Esophagus mucosa (tissue), 1 donor: Measurements from ENCODE around the gene GRPEL1. TPM values are rescaled to one million over a fixed set of nuclear protein-coding genes. Genes with fewer than 3 reads are reported as not detected.

Experiments
- ATAC-seq: fragments of 200-7000 bp; cut with Tn5 transposase; one replicate; pipeline ENCODE4 v1.9.1; 2020
- total RNA-seq: library from RNA; stranded (reverse); gene quantifications from one replicate; pipeline ENCODE4 v1.2.4, GENCODE V29; 2023
- donor health status: DM: yes; HTN: yes; CAD: no.

GRPEL1 gene
- total RNA-seq, 1 donor from 2014 or later: 34.0 TPM

DNA sequence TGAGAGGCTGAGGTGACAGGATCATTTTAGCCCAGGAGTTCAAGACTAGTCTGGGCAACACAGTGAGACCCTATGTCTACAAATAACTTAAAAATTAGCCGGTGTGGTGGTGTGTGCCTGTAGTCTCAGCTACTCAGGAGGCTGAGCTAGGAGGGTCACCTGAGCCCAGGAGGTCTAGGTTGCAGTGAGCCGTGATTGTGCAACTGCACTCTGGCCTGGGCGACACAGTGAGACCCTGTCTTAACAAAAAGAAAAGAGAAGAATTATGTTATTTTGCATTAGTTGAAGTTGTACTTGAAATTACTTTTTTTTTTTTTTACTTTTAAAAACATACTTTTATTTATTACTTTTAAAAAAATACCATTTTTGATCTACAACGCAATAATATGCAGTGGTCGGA lies 46.5 kb downstream of the GRPEL1 start:
- ATAC-seq: no peak

DNA sequence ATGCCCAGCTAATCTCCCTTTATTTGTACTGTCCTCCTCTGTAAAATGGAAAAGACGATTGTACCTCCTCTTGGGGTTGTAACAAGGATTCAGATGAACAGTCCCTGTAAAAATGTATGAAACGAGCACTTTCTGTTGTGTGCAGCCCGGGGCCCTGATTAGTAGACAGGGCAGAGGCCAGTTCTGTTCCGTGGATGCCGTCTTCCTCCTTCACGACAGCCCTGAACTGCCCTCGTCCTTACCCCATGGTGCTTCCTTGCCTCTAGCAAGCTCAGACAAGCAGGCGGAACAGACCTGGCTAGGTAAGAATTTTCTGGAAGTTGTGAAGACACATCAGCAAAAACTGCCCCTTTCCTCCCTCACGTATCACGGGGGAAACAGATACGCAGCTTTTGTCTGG lies 47.0 kb downstream of the GRPEL1 start:
- no peak for ATAC-seq

DNA sequence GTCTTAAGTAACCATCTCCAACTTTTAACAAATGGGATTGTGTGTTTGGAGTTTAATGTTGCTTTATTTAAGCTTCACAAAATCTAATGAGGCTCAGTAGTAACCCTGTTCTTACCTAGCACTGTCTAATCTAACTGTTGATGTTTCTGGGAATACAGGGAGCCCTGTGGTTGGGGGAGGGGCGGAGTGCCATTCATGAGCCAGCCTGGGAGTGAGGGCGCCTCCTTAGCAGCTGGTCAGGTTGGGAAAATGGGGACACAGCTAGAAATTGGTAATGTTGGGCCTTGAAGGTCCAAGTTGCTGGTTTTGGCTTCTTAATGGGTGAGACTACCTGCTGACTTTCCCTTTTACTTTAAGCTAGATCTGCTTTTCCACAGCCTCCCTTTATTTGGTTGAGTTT lies 47.6 kb downstream of the GRPEL1 start:
- ATAC-seq: no peak

DNA sequence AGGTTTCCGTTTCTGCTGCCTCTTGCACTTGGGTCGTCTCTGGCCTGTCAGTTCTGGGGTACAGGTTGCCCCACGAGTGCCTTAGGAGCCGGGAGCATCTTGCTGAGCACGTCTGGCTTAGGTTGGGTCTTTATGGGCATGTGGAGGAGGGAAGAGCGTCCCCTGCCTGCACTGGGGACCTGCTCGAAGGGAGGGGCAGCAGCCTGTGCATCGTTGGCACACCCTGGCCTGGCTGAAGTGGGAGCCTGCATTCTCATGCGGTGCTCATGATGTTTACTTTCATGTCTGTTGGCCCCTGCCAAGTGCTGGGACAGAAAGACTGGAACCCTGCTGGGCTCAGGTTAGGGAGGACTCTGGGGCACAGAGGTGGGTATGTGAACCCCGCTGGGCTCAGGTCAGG lies 48.5 kb downstream of the GRPEL1 start:
- ATAC-seq: no peak

DNA sequence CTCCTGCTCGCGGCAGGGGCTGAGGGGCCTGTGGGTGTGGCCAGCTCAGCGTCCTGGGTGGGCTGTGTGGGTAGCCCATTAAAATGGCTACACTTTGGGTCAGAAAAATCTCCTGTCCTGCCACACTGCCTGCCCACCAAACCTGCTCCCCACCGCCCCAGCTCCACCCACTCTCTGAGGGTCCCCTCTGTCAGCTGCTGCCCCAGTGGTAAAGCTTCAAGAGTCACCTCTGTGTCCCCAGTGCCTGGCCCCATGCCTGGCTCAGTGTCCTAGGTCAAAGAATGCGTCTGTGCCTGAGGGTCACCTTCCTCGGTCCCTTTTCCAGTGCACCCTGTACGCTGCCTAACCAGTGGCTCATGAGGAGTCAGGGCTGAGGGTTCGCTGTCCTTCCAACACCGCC lies 49.6 kb downstream of the GRPEL1 start:
- ATAC-seq: no peak

DNA sequence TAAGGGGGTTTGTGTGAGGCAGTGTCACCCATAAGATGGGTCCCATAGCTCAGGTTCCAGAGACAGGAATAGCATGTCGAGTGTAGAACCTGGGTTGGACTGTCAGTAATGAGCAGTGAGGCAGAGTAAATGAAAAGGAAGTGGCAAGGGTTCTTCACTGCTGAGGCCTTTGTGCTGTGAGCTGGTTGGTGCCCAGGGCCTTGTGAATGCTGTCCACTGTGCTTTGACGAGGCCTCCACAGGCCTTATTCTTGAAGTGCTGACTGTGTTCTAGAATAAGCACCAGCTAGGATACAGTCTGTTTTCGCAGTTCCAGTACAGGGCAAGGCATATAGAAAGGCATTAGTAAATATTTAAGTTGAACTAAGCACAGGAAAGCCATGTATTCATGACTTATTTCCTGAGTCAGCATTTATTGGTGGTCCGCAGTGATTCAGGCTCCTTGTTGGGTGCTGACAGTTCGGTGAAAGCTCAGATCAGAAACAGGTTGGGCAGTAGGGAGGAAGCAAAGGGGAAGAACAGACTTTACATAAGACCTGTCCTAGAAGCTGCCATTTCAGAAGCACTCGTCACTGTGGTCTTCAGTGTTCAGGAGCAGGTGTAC lies 50.3 kb downstream of the GRPEL1 start:
- no peak for ATAC-seq

DNA sequence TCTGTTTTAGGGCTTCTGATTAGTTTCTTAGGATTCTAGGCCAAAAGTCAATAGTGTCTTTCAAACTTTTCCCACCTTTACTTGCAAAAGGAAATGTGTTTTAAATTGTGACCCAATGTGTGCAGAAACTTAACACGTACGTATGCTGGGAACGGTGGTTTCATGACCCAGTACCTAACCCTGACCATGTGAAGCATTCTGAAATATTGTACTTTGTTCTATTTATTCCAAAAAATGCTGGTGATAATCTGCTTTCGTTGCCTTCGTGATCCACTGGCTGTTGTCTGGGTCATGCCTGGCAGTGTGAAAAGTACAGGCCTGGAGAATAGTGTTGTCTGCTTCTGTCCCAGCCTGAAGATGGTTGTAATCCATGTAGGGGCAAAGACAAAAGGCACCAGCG lies 51.4 kb downstream of the GRPEL1 start:
- no peak for ATAC-seq

DNA sequence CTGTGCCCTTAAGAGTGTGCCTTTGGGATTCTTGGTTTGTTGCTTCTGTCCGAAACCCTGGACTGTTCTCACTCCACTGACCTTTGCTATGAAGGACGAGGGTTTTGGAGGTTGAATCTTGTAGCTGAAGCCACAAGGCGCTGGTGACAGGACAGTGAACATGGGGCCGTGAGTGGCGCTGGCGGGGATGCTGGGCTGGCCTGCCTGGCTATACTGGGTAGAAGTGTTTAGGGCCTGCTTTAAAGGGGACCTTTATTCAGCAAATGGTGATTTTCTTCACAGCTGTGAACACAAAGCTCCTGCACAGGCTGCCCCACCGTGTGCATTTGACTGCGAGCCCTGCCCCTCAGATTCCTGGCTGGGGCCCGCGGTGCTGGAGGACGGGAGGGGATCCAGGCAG lies 51.8 kb downstream of the GRPEL1 start:
- no peak for ATAC-seq

DNA sequence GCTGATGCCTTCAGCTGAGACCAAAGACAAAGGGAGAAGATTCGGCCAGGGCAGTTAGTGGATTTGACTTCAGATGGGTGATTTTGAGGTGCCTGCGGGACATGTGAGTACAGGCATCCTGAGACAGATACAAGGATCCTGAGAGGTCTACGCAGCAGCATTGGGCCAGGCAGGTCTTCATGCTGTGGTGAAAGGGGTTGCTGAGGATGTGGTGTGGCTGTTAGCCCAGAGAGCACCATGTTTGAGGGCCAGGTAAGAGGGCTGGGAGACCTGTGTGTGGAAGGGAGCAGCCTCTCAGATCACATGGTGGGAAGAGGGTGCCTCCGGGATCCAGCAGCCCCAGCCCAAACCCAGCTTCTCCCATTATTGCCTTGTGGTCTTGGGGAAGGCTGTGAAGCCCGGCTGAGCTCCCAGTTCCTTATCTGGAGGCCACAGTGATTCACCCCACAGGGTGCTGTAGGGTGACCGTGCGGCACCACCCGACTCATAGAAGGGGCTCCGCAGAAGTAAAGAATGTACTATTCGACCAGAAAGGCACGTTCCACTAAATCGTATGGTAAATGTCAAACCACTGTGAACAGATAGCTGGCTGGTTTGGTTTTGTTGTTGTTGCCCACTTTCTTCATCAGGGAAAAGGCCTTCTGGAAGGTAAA lies 52.4 kb downstream of the GRPEL1 start:
- no peak for ATAC-seq

DNA sequence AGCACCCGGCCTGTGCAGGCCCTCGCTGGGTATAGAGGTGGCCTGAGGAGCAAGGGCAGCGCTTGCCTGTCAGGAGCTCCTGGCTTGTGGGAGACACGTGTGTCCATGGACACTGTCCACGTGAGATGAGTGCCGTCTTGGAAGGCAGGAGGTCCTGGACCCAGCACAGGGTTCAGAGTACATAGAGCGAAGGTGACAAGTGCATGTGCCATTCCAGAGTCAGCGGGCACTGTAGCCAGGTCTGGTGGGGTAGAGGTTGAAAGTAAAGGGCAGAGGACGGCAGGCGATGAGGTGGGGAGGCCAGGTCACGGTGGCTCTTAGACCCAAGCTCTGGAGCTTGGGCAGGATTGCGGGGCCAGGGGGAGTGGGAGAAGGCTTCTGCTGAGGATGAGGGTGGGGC lies 53.0 kb downstream of the GRPEL1 start:
- ATAC-seq: peak; percentile 12

DNA sequence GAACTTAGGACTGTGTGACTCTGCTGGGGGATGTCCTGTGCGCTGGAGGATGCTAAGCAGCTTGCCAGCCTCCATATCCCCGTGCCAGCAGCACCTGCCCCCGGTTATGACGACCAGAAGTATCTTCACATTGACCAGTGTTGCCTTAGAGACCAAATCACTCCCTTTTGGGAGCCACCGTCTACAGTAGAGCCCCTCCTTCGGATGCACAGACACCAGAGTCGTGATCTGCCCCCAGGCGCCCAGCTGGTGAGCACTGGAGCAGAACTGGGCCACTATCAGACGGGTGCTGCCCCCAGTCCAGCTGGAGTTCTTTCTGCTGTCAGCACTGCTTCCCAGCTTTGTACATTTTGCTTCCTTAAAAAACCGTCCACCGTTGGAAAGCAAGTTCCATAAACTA lies 54.7 kb downstream of the GRPEL1 start:
- ATAC-seq: no peak

DNA sequence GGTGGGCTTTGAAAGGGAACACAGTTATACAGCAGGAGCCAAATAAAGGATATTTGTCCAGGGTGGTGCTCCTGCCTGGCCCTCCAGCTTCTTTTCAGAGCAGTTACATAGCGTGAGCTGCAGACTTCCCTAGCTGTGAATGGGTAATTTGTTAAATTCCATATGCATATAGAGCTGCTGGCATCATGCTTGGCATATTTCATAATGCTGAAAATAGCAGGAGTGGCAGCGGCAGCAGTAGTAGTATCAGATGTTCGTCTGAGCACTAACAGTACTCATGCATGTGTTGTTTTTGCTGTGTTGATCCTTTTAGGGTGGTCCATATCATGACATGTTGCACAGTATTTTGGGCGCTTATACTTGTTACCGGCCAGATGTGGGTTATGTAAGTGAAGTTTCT lies 58.3 kb downstream of the GRPEL1 start:
- ATAC-seq: no peak

Other genes with a start within 250 kb of the GRPEL1 start
- 48.1 TPM for gene TBC1D14, start 158.2 kb downstream of the GRPEL1 start, total RNA-seq
- gene TADA2B, start 24.7 kb downstream of the GRPEL1 start, total RNA-seq: 12.5 TPM
- gene SORCS2, start 124.5 kb upstream of the GRPEL1 start, total RNA-seq: 5.0 TPM